SK-N-SH (cell line): ENCODE results near the gene IRF2. TPM values are rescaled to one million over a fixed set of nuclear protein-coding genes. Genes with fewer than 3 reads are reported as not detected.

Experiments used
- CTCF ChIA-PET: fragments of 300-600, 350-600 bp; formaldehyde crosslinking; extraction: SDS; loops from one replicate; lab custom pipeline; 2021; lab: Yijun Ruan, JAX
- POLR2A ChIA-PET: fragments of 350-600 bp; sonication (Branson Sonifier 250); formaldehyde crosslinking; extraction: SDS; loops from one replicate; lab custom pipeline; 2020; ENCODE audit warnings: antibody characterized with exemption, inconsistent platforms; lab: Yijun Ruan, JAX
- DNase-seq: peaks from one replicate; pipeline ENCODE4 v3.0.0; 2012
- H2AFZ ChIP-seq: fragments of 200-600 bp; sonication (generic); 2 replicates; pipeline ENCODE4 v1.8.1; 2016; ENCODE audit warnings: antibody characterized with exemption, mild to moderate bottlenecking, low read depth
- H3F3A ChIP-seq: fragments of 200-600 bp; sonication (generic); replicated peaks from 2 replicates; pipeline ENCODE3; 2016; ENCODE audit warnings: antibody characterized with exemption, mild to moderate bottlenecking; ENCODE audit not compliant: insufficient read depth
- H3K27ac ChIP-seq, 2 experiments: fragments of 200-500 bp in 1 of 2; fragments of 200-600 bp in 1 of 2; sonication (Bioruptor generic) in 1 of 2; sonication (generic), shearing (Covaris generic) in 1 of 2; 2 replicates each; pipeline versions ENCODE4 v1.5.1 to v1.6.1; 2014 to 2016; ENCODE audit warnings: low read depth in 2 of 2, inconsistent platforms in 1 of 2, low read length in 1 of 2, mild to moderate bottlenecking in 1 of 2, mixed read lengths in 1 of 2
- H3K27me3 ChIP-seq: fragments of 200-600 bp; sonication (generic), shearing (Covaris generic); 2 replicates; pipeline ENCODE4 v1.6.1; 2016; ENCODE audit warnings: mixed run types; ENCODE audit not compliant: insufficient read depth
- H3K36me3 ChIP-seq, 2 experiments: fragments of 200-500 bp in 1 of 2; fragments of 200-600 bp in 1 of 2; sonication (Bioruptor generic) in 1 of 2; sonication (generic) in 1 of 2; replicated peaks in 1 of 2; 2 replicates each; pipeline versions ENCODE3 to v1.5.1; 2014 to 2016; ENCODE audit warnings: low read length in 1 of 2, mild to moderate bottlenecking in 1 of 2; ENCODE audit not compliant: insufficient read depth in 2 of 2, control insufficient read depth in 1 of 2
- H3K4me1 ChIP-seq, 2 experiments: fragments of 200-500 bp in 1 of 2; fragments of 200-600 bp in 1 of 2; sonication (Bioruptor generic) in 1 of 2; sonication (generic), shearing (Covaris generic) in 1 of 2; 2 replicates each; pipeline versions ENCODE4 v1.5.1 to v1.6.1; 2014 to 2016; ENCODE audit warnings: low read depth in 1 of 2, low read length in 1 of 2, mixed run types in 1 of 2; ENCODE audit not compliant: insufficient read depth in 2 of 2, control insufficient read depth in 1 of 2
- H3K4me2 ChIP-seq: fragments of 200-600 bp; sonication (generic), shearing (Covaris generic); 2 replicates; pipeline ENCODE4 v1.6.1; 2017; ENCODE audit warnings: mixed run types
- H3K4me3 ChIP-seq, 2 experiments: fragments of 200-500 bp in 1 of 2; fragments of 200-600 bp in 1 of 2; sonication (Bioruptor generic) in 1 of 2; sonication (generic), shearing (Covaris generic) in 1 of 2; 2 replicates each; pipeline versions ENCODE4 v1.5.1 to v1.8.1; 2014 to 2016; ENCODE audit warnings: low read depth in 2 of 2, inconsistent platforms in 1 of 2, low read length in 1 of 2, mild to moderate bottlenecking in 1 of 2, mixed read lengths in 1 of 2, moderate library complexity in 1 of 2
- H3K79me2 ChIP-seq: fragments of 200-600 bp; sonication (generic); 2 replicates; pipeline ENCODE4 v1.8.1; 2017; ENCODE audit warnings: mild to moderate bottlenecking; ENCODE audit not compliant: insufficient read depth
- H3K9ac ChIP-seq: fragments of 200-600 bp; sonication (generic); 2 replicates; pipeline ENCODE4 v1.6.1; 2017; ENCODE audit warnings: mixed run types
- H3K9me2 ChIP-seq: fragments of 200-600 bp; sonication (generic); 2 replicates; pipeline ENCODE4 v1.6.1; 2017; ENCODE audit warnings: mixed run types
- H3K9me3 ChIP-seq: fragments of 200-600 bp; sonication (generic); 2 replicates; pipeline ENCODE4 v1.6.1; 2017; ENCODE audit warnings: mixed run types, mild to moderate bottlenecking, moderate library complexity
- H4K20me1 ChIP-seq: fragments of 200-600 bp; sonication (generic); 2 replicates; pipeline ENCODE4 v1.6.1; 2017; ENCODE audit warnings: mild to moderate bottlenecking, mixed run types; ENCODE audit not compliant: insufficient read depth
- FOXJ3 ChIP-seq: sonication (generic); formaldehyde crosslinking; IDR thresholded peaks from 2 replicates; pipeline ENCODE4 v1.5.1; 2020; ENCODE audit warnings: mild to moderate bottlenecking, missing genetic modification reagents
- MEF2A ChIP-seq: IDR thresholded peaks from 2 replicates; pipeline ENCODE4 v1.4.0; 2012; ENCODE audit warnings: low read depth, borderline replicate concordance
- TAF1 ChIP-seq: IDR thresholded peaks from 2 replicates; pipeline ENCODE4 v1.6.1; 2012; ENCODE audit warnings: low read depth, mild to moderate bottlenecking, low read length, moderate library complexity, borderline replicate concordance
- TEAD4 ChIP-seq: IDR thresholded peaks from 2 replicates; pipeline ENCODE4 v1.4.0; 2012; ENCODE audit warnings: mild to moderate bottlenecking, borderline replicate concordance; ENCODE audit not compliant: insufficient read depth
- YY1 ChIP-seq: IDR thresholded peaks from 2 replicates; pipeline ENCODE4 v1.4.0; 2012; ENCODE audit warnings: low read depth, mild to moderate bottlenecking
- WGBS: methylation state at CpG from one replicate; pipeline ENCODE4 v1.1.6; 2017; ENCODE audit warnings: low lambda C conversion rate; 5-methylcytosine and 5-hydroxymethylcytosine counted together
- polyA plus RNA-seq, 3 experiments: library from polyadenylated mRNA; depleted of rRNA; stranded (reverse); fragments of >200 nt; gene quantifications; 2 replicates each; pipeline ENCODE4 v1.2.3, GENCODE V29; 2012
- TF ChIP-seq, protein P1 (sequence below): IDR thresholded peaks from 2 replicates; pipeline ENCODE4 v1.4.0; 2012; ENCODE audit warnings: low read depth, borderline replicate concordance
- TF ChIP-seq, protein P2 (sequence below): IDR thresholded peaks from 2 replicates; pipeline ENCODE4 v1.4.0; 2012; ENCODE audit warnings: low read depth, borderline replicate concordance

Gene IRF2
- polyA plus RNA-seq, 1 of the 3 experiments (the other 2 are of a cell fraction): 23.3 TPM

- H2AFZ ChIP-seq: no peak overlapping the region
- H3K4me2 ChIP-seq: no peak overlapping the region
- no peak overlapping the region for H3K4me3 ChIP-seq
- H3F3A ChIP-seq: peaks cover 2% of the 10 kb centered on the region
- TF ChIP-seq YY1 (no peak), MEF2A (no peak)
- TF ChIP-seq, all 33 proteins: peak for 0
- 94% methylated on average over 19 of the region's 20 CpGs for WGBS
- Histone ChIP-seq H3K9me3 (no peaks in the 10 kb centered on the region), H3K4me1 (peaks cover 3 to 27% of the 10 kb centered on the region in 2 experiments; a peak in 2 of 4 replicates), H3K79me2 (peaks cover 74% of the 10 kb centered on the region), H4K20me1 (peaks cover 43% of the 10 kb centered on the region; the same call in 1 of the 2 replicates), H3K9ac (no peak overlapping the region), H3K27ac (no peak overlapping the region), H3K9me2 (no peaks in the 10 kb centered on the region), H3K27me3 (no peaks in the 10 kb centered on the region), H3K36me3 (no peaks in the 10 kb centered on the region)
- ChIA-PET CTCF (interaction anchor here (1.7 kb wide), 1 partner anchor 9 kb away, joined by 4 read pairs; no protein-coding TSS in a partner anchor), POLR2A (no interaction called here)
- DNase-seq: no peak
These were observed 34.3 kb downstream of the IRF2 start for GRCh38 chr4:184439856-184440594.

GRCh38 chr4:184439386-184439785 lies 35.0 kb downstream of the IRF2 start:
- Histone ChIP-seq H4K20me1 (peaks cover 47% of the 10 kb centered on the region; the same call in 1 of the 2 replicates), H3K27me3 (no peaks in the 10 kb centered on the region), H3K4me1 (peaks cover 0 to 27% of the 10 kb centered on the region in 2 experiments; a peak in 2 of 4 replicates), H3K36me3 (no peaks in the 10 kb centered on the region), H3K79me2 (peaks cover 73% of the 10 kb centered on the region), H3F3A (peaks cover 5% of the 10 kb centered on the region), H3K4me3 (no peak overlapping the region), H3K9me2 (no peaks in the 10 kb centered on the region), H2AFZ (no peak overlapping the region), H3K4me2 (no peak overlapping the region), H3K9me3 (no peaks in the 10 kb centered on the region), H3K9ac (no peak overlapping the region), H3K27ac (no peak overlapping the region)
- ChIA-PET POLR2A (no interaction called here), CTCF (no interaction called here)
- no peak for TF ChIP-seq TEAD4
- TF ChIP-seq TAF1: no peak
- TF ChIP-seq, protein P1, sequence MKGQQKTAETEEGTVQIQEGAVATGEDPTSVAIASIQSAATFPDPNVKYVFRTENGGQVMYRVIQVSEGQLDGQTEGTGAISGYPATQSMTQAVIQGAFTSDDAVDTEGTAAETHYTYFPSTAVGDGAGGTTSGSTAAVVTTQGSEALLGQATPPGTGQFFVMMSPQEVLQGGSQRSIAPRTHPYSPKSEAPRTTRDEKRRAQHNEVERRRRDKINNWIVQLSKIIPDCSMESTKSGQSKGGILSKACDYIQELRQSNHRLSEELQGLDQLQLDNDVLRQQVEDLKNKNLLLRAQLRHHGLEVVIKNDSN: no peak
- no peak for TF ChIP-seq FOXJ3 (CRISPR knock-in tag)
- TF ChIP-seq, protein P2, sequence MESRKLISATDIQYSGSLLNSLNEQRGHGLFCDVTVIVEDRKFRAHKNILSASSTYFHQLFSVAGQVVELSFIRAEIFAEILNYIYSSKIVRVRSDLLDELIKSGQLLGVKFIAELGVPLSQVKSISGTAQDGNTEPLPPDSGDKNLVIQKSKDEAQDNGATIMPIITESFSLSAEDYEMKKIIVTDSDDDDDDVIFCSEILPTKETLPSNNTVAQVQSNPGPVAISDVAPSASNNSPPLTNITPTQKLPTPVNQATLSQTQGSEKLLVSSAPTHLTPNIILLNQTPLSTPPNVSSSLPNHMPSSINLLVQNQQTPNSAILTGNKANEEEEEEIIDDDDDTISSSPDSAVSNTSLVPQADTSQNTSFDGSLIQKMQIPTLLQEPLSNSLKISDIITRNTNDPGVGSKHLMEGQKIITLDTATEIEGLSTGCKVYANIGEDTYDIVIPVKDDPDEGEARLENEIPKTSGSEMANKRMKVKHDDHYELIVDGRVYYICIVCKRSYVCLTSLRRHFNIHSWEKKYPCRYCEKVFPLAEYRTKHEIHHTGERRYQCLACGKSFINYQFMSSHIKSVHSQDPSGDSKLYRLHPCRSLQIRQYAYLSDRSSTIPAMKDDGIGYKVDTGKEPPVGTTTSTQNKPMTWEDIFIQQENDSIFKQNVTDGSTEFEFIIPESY: no peak
- DNase-seq: no peak
- 86% methylated on average over 4 of the region's 4 CpGs for WGBS
